Measurements from ENCODE around the gene CD300C. TPM values are rescaled to one million over a fixed set of nuclear protein-coding genes. Genes with fewer than 3 reads are reported as not detected.

Gene CD300C
- total and polyA plus RNA-seq, 4 donors: 1.2 to 24.0 (median 10.2) TPM

DNA sequence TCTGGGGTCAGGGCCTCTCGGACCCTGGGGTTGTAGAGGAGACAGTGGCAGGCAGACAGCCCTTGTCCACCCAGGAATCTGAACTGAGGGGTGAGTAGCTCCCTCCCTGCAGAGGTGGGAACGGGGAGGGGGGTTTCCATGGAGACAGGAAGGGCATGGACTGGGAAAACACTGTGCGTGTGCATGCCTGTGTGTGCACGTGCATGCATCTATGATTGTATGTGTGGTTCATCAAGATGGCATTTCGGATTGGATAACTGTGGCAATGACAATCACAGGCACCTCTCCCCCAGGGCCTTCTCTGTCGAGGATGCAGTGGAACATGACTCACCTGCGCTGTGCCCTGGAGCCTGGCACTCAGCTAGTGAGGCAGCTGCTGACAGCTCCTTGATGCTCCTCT lies 6.1 kb upstream of the CD300C start:
- no peaks in the 10 kb centered on the region for H3K27me3 ChIP-seq (ENCODE audit: control insufficient read depth in 3 of 3, insufficient read depth in 3 of 3, low read length in 2 of 3)
- TF ChIP-seq, protein P1, sequence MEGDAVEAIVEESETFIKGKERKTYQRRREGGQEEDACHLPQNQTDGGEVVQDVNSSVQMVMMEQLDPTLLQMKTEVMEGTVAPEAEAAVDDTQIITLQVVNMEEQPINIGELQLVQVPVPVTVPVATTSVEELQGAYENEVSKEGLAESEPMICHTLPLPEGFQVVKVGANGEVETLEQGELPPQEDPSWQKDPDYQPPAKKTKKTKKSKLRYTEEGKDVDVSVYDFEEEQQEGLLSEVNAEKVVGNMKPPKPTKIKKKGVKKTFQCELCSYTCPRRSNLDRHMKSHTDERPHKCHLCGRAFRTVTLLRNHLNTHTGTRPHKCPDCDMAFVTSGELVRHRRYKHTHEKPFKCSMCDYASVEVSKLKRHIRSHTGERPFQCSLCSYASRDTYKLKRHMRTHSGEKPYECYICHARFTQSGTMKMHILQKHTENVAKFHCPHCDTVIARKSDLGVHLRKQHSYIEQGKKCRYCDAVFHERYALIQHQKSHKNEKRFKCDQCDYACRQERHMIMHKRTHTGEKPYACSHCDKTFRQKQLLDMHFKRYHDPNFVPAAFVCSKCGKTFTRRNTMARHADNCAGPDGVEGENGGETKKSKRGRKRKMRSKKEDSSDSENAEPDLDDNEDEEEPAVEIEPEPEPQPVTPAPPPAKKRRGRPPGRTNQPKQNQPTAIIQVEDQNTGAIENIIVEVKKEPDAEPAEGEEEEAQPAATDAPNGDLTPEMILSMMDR (IDR thresholded peaks at IDR 0.05; ENCODE audit: control extremely low read depth, extremely low read depth): no peak
- ATAC-seq (ENCODE audit: insufficient read depth, low FRiP score) (no peak), DNase-seq (no peak)
- H3K36me3 ChIP-seq (ENCODE audit: control insufficient read depth in 4 of 4, insufficient read depth in 4 of 4, low read length in 4 of 4): no peaks in the 10 kb centered on the region
- no peak overlapping the region for H3K4me3 ChIP-seq
- no peaks in the 10 kb centered on the region for H3K4me1 ChIP-seq (ENCODE audit: control insufficient read depth in 5 of 5, insufficient read depth in 5 of 5, low read length in 5 of 5)
- 59 to 68% methylated on average over 7 of the region's 7 CpGs for WGBS, 2 donors
- H3K9ac ChIP-seq (ENCODE audit: insufficient read depth in 1 of 2, low read length in 2 of 2): no peak overlapping the region
- no peaks in the 10 kb centered on the region for H3K9me3 ChIP-seq (ENCODE audit: control insufficient read depth in 4 of 4, insufficient read depth in 3 of 4, low read length in 3 of 4)
- no peak overlapping the region for H3K27ac ChIP-seq (ENCODE audit: low read depth in 1 of 2, low read length in 1 of 2)

DNA sequence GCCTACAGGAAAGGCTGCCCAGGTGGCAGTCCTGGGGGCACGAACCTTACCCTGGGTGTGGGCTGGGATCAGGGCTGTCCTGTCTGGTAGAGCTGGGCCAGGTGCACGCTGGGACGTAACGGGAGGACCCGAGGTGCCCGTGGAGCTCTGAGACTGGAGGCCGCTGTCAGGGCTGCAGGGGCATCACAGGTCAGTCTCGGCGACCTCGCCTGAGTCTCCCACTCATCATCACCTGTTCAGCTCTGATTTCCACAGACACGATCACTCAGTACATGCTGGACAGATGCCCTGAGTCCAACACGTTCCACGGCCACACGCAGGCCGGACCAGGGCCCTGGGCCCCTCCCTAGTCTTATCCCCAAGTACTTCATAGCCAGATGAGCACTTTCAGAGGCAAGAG lies 4.7 kb upstream of the CD300C start:
- Histone ChIP-seq H3K27me3 (ENCODE audit: control insufficient read depth in 3 of 3, insufficient read depth in 3 of 3, low read length in 2 of 3) (no peaks in the 10 kb centered on the region), H3K9ac (ENCODE audit: insufficient read depth in 1 of 2, low read length in 2 of 2) (no peak overlapping the region), H3K9me3 (ENCODE audit: control insufficient read depth in 4 of 4, insufficient read depth in 3 of 4, low read length in 3 of 4) (no peaks in the 10 kb centered on the region), H3K4me1 (ENCODE audit: control insufficient read depth in 5 of 5, insufficient read depth in 5 of 5, low read length in 5 of 5) (no peaks in the 10 kb centered on the region), H3K36me3 (ENCODE audit: control insufficient read depth in 4 of 4, insufficient read depth in 4 of 4, low read length in 4 of 4) (no peaks in the 10 kb centered on the region), H3K27ac (ENCODE audit: low read depth in 1 of 2, low read length in 1 of 2) (no peak overlapping the region), H3K4me3 (no peak overlapping the region)
- WGBS, 2 donors: 83 to 92% methylated on average over 15 of the region's 15 CpGs
- ATAC-seq (ENCODE audit: insufficient read depth, low FRiP score) (no peak), DNase-seq (no peak)
- TF ChIP-seq, protein P1 (IDR thresholded peaks at IDR 0.05; ENCODE audit: control extremely low read depth, extremely low read depth): no peak

DNA sequence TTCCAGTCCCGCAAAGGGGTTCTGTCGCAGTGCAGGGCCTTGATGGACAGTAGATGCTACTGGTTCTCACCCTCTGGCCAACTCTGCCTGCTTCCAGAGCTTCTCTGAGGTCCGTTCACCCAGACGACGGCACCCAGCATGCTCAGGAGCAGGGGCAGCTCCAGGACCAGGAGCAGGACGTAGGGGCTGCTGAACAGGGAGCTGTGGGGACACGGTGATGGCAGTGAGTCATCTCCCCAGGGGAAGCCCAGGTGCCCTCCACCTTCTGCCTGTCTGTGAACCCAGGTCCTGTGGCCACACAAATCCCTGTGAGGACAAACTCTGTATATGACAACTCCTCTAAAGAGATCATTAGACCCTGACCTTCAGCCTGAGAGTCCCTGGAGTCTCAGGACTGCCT lies 3.4 kb upstream of the CD300C start:
- TF ChIP-seq, protein P1 (IDR thresholded peaks at IDR 0.05; ENCODE audit: control extremely low read depth, extremely low read depth): no peak
- Histone ChIP-seq H3K27ac (ENCODE audit: low read depth in 1 of 2, low read length in 1 of 2) (no peak overlapping the region), H3K9me3 (ENCODE audit: control insufficient read depth in 4 of 4, insufficient read depth in 3 of 4, low read length in 3 of 4) (no peaks in the 10 kb centered on the region), H3K27me3 (ENCODE audit: control insufficient read depth in 3 of 3, insufficient read depth in 3 of 3, low read length in 2 of 3) (no peaks in the 10 kb centered on the region), H3K4me1 (ENCODE audit: control insufficient read depth in 5 of 5, insufficient read depth in 5 of 5, low read length in 5 of 5) (no peaks in the 10 kb centered on the region), H3K9ac (ENCODE audit: insufficient read depth in 1 of 2, low read length in 2 of 2) (no peak overlapping the region), H3K36me3 (ENCODE audit: control insufficient read depth in 4 of 4, insufficient read depth in 4 of 4, low read length in 4 of 4) (no peaks in the 10 kb centered on the region), H3K4me3 (no peak overlapping the region)
- DNase-seq (no peak), ATAC-seq (ENCODE audit: insufficient read depth, low FRiP score) (no peak)
- 78 to 89% methylated on average over 7 of the region's 7 CpGs for WGBS, 2 donors

DNA sequence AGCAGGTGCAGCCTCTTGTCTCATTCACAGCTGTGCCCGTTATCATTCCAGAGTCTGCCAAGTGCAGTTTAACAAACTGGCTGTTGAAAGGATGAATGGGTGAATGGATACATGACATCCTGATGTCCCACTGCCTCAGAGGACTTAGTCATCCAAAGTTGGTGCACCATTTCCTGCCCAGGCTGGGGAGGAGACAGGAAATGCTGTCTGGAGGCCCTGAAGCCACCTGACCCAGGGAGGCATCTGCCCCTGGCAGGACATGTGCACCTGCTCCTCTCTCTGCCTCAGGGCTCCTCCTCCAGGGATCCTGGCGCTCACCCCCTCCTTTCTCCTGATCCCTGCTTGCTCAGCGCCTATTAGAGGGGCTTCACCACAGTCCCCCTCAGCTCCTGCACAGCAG lies 1.8 kb upstream of the CD300C start:
- TF ChIP-seq, protein P1 (IDR thresholded peaks at IDR 0.05; ENCODE audit: control extremely low read depth, extremely low read depth): no peak
- H3K9ac ChIP-seq (ENCODE audit: insufficient read depth in 1 of 2, low read length in 2 of 2): no peak overlapping the region
- DNase-seq: no peak
- no peaks in the 10 kb centered on the region for H3K4me1 ChIP-seq (ENCODE audit: control insufficient read depth in 5 of 5, insufficient read depth in 5 of 5, low read length in 5 of 5)
- H3K27ac ChIP-seq (ENCODE audit: low read depth in 1 of 2, low read length in 1 of 2): no peak overlapping the region
- H3K36me3 ChIP-seq (ENCODE audit: control insufficient read depth in 4 of 4, insufficient read depth in 4 of 4, low read length in 4 of 4): no peaks in the 10 kb centered on the region
- H3K9me3 ChIP-seq (ENCODE audit: control insufficient read depth in 4 of 4, insufficient read depth in 3 of 4, low read length in 3 of 4): no peaks in the 10 kb centered on the region
- 71 to 85% methylated on average over 3 of the region's 3 CpGs for WGBS, 2 donors
- H3K27me3 ChIP-seq (ENCODE audit: control insufficient read depth in 3 of 3, insufficient read depth in 3 of 3, low read length in 2 of 3): no peaks in the 10 kb centered on the region
- no peak overlapping the region for H3K4me3 ChIP-seq
- ATAC-seq (ENCODE audit: insufficient read depth, low FRiP score): no peak

Data from lung (tissue), 12 donors.